GM12873 (cell line): Measurements from ENCODE around the gene IL1RAPL2.

Source experiments
- TF ChIP-seq, protein P1 (sequence below): IDR thresholded peaks from 2 replicates; pipeline ENCODE4 v1.5.1; 2012; ENCODE audit warnings: low read depth, mild to moderate bottlenecking, moderate library complexity, low read length, control low read depth; ENCODE audit not compliant: insufficient read depth; ENCODE audit errors: missing control alignments

IL1RAPL2 gene

DNA sequence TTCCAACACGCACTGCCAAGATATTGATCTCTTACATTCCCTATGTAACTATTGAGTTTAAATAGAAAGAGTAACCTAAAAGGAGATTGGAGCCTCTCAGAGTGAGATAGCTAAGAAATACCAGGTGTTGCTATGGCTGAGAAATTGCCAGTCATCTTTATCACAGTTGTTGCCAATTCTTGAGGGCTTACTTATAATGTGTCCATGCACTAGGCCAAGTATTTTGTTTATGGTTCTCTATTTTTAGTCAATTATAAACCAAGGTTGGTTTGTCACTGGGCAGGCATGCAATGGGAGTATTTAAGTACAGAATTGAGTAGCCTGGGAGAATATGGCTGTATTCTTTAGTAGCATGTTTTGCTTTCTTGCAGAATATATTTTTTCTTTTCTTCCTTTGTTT is 452.9 kb downstream of the IL1RAPL2 start:
- TF ChIP-seq, protein P1, sequence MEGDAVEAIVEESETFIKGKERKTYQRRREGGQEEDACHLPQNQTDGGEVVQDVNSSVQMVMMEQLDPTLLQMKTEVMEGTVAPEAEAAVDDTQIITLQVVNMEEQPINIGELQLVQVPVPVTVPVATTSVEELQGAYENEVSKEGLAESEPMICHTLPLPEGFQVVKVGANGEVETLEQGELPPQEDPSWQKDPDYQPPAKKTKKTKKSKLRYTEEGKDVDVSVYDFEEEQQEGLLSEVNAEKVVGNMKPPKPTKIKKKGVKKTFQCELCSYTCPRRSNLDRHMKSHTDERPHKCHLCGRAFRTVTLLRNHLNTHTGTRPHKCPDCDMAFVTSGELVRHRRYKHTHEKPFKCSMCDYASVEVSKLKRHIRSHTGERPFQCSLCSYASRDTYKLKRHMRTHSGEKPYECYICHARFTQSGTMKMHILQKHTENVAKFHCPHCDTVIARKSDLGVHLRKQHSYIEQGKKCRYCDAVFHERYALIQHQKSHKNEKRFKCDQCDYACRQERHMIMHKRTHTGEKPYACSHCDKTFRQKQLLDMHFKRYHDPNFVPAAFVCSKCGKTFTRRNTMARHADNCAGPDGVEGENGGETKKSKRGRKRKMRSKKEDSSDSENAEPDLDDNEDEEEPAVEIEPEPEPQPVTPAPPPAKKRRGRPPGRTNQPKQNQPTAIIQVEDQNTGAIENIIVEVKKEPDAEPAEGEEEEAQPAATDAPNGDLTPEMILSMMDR, result no peak

DNA sequence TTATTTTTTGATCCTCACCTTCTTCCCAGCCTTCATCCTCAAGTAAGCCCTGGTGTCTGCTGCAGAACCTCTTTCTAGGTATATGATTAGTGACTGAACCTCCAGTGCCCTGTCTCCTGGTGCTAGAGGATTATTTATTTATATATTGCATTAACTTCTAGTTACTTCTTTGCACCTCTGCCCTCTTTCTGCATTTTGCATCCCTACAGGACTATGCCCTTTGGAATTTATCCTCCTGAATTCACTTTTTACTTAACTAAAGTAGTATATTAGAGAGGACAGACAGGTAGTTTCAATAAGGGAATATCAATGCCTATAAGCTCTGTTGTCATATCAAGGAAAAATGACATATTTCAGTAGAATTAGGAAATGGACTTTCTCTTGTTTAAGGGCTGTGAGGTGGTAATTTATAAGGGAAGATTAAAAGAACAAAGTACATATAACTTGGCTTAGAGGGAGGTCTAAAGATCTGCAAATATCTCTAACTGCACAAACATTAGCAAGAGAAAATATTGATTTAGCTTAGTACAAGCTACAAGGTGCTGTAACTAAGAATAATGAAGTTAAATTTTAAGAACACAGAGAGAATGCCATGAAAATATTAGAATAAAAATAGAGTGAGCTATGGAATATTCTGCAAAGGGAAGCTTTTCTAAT is 472.8 kb downstream of the IL1RAPL2 start:
- TF ChIP-seq, protein P1, result no peak

DNA sequence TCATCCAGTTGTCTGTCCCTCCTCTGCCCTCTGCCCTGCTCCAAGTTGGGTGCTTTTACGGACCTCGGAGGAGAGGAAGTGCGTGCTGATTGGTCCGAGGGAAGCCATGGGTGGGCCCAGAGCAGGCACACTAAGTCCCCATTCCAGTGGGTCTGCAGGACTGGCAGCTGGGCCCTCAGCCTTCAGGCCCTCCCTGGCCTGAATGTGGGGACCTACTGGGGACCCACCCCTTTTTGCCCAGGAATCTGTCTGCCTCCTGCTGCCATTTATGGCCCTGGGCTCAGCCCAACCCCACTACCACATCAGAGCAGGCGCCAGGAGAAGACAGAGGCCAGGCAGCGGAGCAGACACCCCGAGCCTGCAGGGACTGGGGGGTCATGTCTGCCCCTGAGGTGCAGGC is 484.9 kb downstream of the IL1RAPL2 start:
- TF ChIP-seq, protein P1, result no peak

DNA sequence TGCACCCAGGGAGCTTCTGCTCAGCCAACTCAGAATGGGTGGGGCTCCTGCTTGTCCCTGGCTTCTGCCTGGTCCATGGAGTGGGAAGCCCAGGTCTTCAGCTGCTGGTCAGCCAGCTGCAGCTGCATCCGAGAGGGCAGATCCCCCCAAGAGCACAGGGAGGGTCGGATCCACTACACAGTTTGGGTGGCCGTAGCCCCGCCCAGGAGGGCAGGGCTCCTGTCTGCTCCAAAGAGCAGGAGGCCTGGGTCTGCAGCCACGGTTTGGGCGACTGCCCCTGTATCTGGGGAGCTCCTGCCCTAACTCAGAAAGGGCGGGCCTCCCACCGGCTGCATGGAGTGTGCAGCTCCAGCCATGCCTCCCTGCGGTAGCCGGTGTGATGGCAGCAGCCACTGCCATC is 485.4 kb downstream of the IL1RAPL2 start:
- TF ChIP-seq, protein P1, result no peak

DNA sequence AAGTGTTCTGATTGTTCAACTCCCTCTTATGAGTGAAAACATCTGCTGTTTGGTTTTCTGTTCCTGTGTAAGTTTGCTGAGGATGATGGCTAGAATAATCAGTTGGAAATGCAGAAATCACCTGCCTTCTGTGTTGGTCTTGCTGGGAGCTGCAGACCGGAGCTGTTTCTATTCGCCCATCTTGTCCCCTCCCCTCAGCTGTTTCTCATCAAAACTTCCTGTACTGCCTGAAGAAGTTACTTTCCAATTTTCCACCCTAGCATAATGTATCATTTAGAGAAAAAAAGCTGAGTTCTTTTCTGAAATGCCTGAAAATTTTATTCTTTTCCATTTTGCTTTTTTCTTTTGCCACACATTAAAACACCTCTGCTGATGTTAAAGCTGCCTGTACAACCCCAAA is 486.9 kb downstream of the IL1RAPL2 start:
- TF ChIP-seq, protein P1, result no peak

DNA sequence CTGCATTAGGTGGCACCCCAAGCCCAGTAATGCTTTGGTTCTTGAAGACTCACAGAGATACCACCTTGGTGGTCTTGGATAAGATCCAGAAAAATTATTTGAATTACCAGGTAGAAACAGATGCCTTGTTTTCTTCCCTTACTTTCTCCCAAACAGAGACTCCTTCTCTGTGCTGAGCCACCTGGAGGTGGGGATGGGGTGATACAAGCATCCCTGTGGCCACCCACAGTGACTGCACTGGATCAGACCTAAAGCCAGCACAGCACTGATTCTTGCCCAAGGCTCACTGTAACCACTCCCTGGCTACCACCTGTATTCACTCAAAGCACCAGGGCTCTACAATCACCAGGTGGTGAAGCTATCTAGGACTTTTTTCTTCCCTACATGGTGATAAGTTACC is 497.7 kb downstream of the IL1RAPL2 start:
- TF ChIP-seq, protein P1, result no peak

DNA sequence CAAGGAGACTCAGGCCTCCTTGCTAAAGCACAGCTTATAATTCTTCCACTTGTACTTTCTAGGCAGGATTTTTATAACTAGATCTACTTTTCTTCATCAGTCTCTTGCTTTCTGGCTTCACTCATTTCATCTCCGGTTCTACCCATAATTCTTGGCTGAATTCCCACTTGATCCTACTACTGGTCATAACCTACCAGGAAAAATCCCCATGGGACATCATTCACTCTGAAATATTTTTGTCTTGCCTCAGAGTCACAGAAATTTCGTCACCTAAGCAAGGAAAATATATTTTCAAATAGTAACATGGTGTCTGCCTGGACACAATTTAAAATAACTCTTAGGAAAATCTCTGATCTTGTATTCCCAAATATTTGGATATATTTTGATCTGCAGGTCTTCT is 532.2 kb downstream of the IL1RAPL2 start:
- TF ChIP-seq, protein P1, result no peak
